Ovary (tissue), 9 donors: ENCODE results near the gene ARL2BP. TPM values are rescaled to one million over a fixed set of nuclear protein-coding genes. Genes with fewer than 3 reads are reported as not detected.
"Not testable (repeated sequence)": the region's sequence is repeated elsewhere in the genome, so short reads cannot be mapped to it uniquely, and the experiment has no call there.

ENCODE experiments used
- DNase-seq, 5 donors: peaks; one replicate each; pipeline ENCODE4 v3.0.0-alpha.2; 2019 to 2020
- H3K27ac ChIP-seq, 2 donors: fragments of 200-600 bp; one replicate each; pipeline versions ENCODE4 v1.5.1 to v1.8.0; 2019 to 2022
- H3K27me3 ChIP-seq: fragments of 200-600 bp; one replicate; pipeline ENCODE4 v1.8.0; 2022
- H3K36me3 ChIP-seq: fragments of 200-600 bp; sonication (generic); one replicate; pipeline ENCODE4 v1.5.1; 2019
- H3K4me1 ChIP-seq: one replicate; pipeline ENCODE4 v1.8.1; 2013; ENCODE audit warnings: mild to moderate bottlenecking, moderate library complexity; ENCODE audit not compliant: insufficient read depth
- H3K4me3 ChIP-seq: fragments of 200-600 bp; sonication (generic); one replicate; pipeline ENCODE4 v1.5.1; 2017
- H3K9me3 ChIP-seq, 2 donors: fragments of 200-600 bp in 1 of 2; sonication (generic) in 1 of 2; one replicate each; pipeline versions ENCODE4 v1.5.1 to v1.8.1; 2013 to 2019; ENCODE audit warnings: mild to moderate bottlenecking in 1 of 2, moderate library complexity in 1 of 2
- EP300 ChIP-seq: sonication (generic); formaldehyde crosslinking; IDR thresholded peaks from one replicate; pipeline ENCODE4 v1.6.1; 2017; ENCODE audit warnings: antibody characterized with exemption
- POLR2A ChIP-seq: fragments of 450-650 bp; IDR thresholded peaks from one replicate; pipeline ENCODE4 v1.6.1; 2017; ENCODE audit warnings: antibody characterized with exemption, mild to moderate bottlenecking, moderate library complexity
- WGBS, 3 donors: extraction: QIAGEN DNeasy Blood & Tissue Kit in 1 of 3; methylation state at CpG; one replicate each; pipeline versions ENCODE4 v1.1.5 to v1.1.7; 2013 to 2017; 5-methylcytosine and 5-hydroxymethylcytosine counted together
- intact Hi-C, 4 donors: fragments of 100-400 bp; cut with DNase I; formaldehyde crosslinking; loops; one replicate each; pipeline versions ENCODE4 v1.11.0 to v1.15.1; 2022 to 2023
- polyA plus RNA-seq, 2 donors: library from polyadenylated mRNA; stranded (reverse); fragments of 200-250 nt in 1 of 2; fragments of 350-450 nt in 1 of 2; fragmentation: Illumina TruSeq in 1 of 2; extraction: RNeasy Lipid Tissue Mini Kit (QIAGEN cat#74804) in 1 of 2; gene quantifications; one replicate each; pipeline ENCODE4 v1.2.3, GENCODE V29; 2013 to 2014
- total RNA-seq, 7 donors: library from RNA; depleted of rRNA in 2 of 7; stranded (reverse); fragments of >200 nt in 2 of 7; fragmentation: NEBNext Ultra II Directional in 3 of 7; extraction: Animal tissue kit (Norgen Biotek cat#: 25700) in 3 of 7; gene quantifications; one replicate each; pipeline versions ENCODE4 v1.1.0 to v1.2.4, GENCODE V29; 2016 to 2023
- TF ChIP-seq, protein P1 (sequence below), 3 donors: fragments of 450-650 bp in 2 of 3; fragments of 200-600 bp in 1 of 3; IDR thresholded peaks; one replicate each; pipeline versions ENCODE4 v1.5.1 to v1.8.0; 2016 to 2022; ENCODE audit warnings: antibody characterized with exemption in 3 of 3, mild to moderate bottlenecking in 1 of 3
- donor health status: DM: no; HTN: no; CAD: no; lungs with moderate emphysema.
- donor health status: DM: no; HTN: no; CAD: no.
- donor health status: Bipolar disorder and iron deficiency.
- donor health status: DM: yes; HTN: yes; CAD: no.
- donor health status: DM: no; HTN: no; CAD: no.
- donor health status: DM: yes; HTN: yes; CAD: no.

ARL2BP gene
- total and polyA plus RNA-seq, 9 donors = 45.3 to 88.0 (median 57.7) TPM

- H3K9me3 ChIP-seq = no peaks in the 10 kb centered on the region
- no peak for DNase-seq
Observed at GRCh38 chr16:57273826-57274225, 28.8 kb downstream of the ARL2BP start.

GRCh38 chr16:57275946-57276345, 30.9 kb downstream of the ARL2BP start:
- 62 to 75% (median 74%) methylated on average over 5 of the region's 5 CpGs for WGBS, 3 donors
- H3K36me3 ChIP-seq, H3K27ac ChIP-seq, H3K27me3 ChIP-seq, DNase-seq, intact Hi-C loops, H3K4me3 ChIP-seq, H3K4me1 ChIP-seq, H3K9me3 ChIP-seq: not testable (repeated sequence)

More at GRCh38 chr16:57273826-57274225, 28.8 kb downstream of the ARL2BP start:
- no peak overlapping the region for H3K27ac ChIP-seq
- H3K4me3 ChIP-seq = no peak overlapping the region
- no peaks in the 10 kb centered on the region for H3K36me3 ChIP-seq
- 86 to 88% (median 87%) methylated on average over 5 of the region's 5 CpGs for WGBS, 3 donors
- H3K4me1 ChIP-seq = no peaks in the 10 kb centered on the region
- TF ChIP-seq POLR2A = no peak
- TF ChIP-seq, protein P1, sequence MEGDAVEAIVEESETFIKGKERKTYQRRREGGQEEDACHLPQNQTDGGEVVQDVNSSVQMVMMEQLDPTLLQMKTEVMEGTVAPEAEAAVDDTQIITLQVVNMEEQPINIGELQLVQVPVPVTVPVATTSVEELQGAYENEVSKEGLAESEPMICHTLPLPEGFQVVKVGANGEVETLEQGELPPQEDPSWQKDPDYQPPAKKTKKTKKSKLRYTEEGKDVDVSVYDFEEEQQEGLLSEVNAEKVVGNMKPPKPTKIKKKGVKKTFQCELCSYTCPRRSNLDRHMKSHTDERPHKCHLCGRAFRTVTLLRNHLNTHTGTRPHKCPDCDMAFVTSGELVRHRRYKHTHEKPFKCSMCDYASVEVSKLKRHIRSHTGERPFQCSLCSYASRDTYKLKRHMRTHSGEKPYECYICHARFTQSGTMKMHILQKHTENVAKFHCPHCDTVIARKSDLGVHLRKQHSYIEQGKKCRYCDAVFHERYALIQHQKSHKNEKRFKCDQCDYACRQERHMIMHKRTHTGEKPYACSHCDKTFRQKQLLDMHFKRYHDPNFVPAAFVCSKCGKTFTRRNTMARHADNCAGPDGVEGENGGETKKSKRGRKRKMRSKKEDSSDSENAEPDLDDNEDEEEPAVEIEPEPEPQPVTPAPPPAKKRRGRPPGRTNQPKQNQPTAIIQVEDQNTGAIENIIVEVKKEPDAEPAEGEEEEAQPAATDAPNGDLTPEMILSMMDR (IDR thresholded peaks at IDR 0.05) = no peak
- TF ChIP-seq EP300 = no peak
- intact Hi-C loops = no loop called here
- H3K27me3 ChIP-seq = no peaks in the 10 kb centered on the region

DNA sequence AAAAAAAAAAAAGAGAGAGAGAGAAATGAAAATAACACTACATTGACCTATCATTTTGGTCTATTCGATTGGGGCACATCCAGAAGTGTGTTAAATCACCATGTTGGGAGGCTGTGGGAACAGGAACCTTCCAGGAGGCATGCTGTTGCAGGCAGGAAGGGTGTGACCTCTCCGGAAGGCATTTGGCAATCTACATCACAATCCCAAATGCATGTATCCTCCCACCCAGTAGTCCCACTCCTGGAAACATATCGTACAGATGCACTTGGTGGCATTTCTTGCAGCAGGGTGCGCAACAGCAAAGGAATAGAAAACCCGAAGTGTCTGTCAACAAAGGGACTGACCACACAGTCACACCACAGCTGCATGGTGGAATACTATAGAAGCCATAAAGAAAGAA, 31.5 kb downstream of the ARL2BP start:
- no peak for TF ChIP-seq POLR2A
- TF ChIP-seq EP300 = no peak
- TF ChIP-seq, protein P1 (IDR thresholded peaks at IDR 0.05) = no peak
- intact Hi-C loops = no loop called here
- DNase-seq = no peak
- 62 to 70% (median 67%) methylated on average over 5 of the region's 5 CpGs for WGBS, 3 donors
- Histone ChIP-seq H3K27ac (no peak overlapping the region), H3K36me3 (no peaks in the 10 kb centered on the region), H3K9me3 (no peaks in the 10 kb centered on the region), H3K4me3 (no peak overlapping the region), H3K4me1 (no peaks in the 10 kb centered on the region), H3K27me3 (no peaks in the 10 kb centered on the region)

- DNase-seq = no peak
- TF ChIP-seq POLR2A (no peak), EP300 (no peak)
- TF ChIP-seq, protein P1 (IDR thresholded peaks at IDR 0.05) = no peak
- no peaks in the 10 kb centered on the region for H3K27me3 ChIP-seq
- 52 to 69% (median 65%) methylated on average over 1 of the region's 1 CpG for WGBS, 3 donors
- H3K27ac ChIP-seq = no peak overlapping the region
- no peaks in the 10 kb centered on the region for H3K9me3 ChIP-seq
- H3K4me1 ChIP-seq = no peaks in the 10 kb centered on the region
- intact Hi-C loops = no loop called here
- no peaks in the 10 kb centered on the region for H3K36me3 ChIP-seq
- H3K4me3 ChIP-seq = no peak overlapping the region
Observed at GRCh38 chr16:57277586-57277985, 32.5 kb downstream of the ARL2BP start.

- 43 to 54% (median 46%) methylated on average over 4 of the region's 4 CpGs for WGBS, 3 donors
- H3K27ac ChIP-seq = no peak overlapping the region
Observed at GRCh38 chr16:57278494-57278893, 33.4 kb downstream of the ARL2BP start.

More at GRCh38 chr16:57278494-57278893, 33.4 kb downstream of the ARL2BP start:
- no peak for DNase-seq
- Histone ChIP-seq H3K9me3 (no peaks in the 10 kb centered on the region), H3K4me3 (no peak overlapping the region), H3K4me1 (no peaks in the 10 kb centered on the region), H3K36me3 (no peaks in the 10 kb centered on the region), H3K27me3 (no peaks in the 10 kb centered on the region)
- intact Hi-C loops = no loop called here
- TF ChIP-seq POLR2A (no peak), EP300 (no peak)
